Caco-2 (cell line): ENCODE measurements around the gene ENPP3. TPM values are rescaled to one million over a fixed set of nuclear protein-coding genes. Genes with fewer than 3 reads are reported as not detected.

ENCODE experiments used
- BruUV-seq: library from RNA; stranded (reverse); fragments of 400-500 nt; replicated peaks from 2 replicates; lab custom pipeline; 2021; lab: Mats Ljungman, UMichigan
- CTCF ChIA-PET: fragments of 300-600 bp; sonication (Branson Sonifier 250); formaldehyde crosslinking; loops from one replicate; lab custom pipeline; 2022; ENCODE audit warnings: antibody characterized with exemption; lab: Charles Lee
- POLR2A ChIA-PET: fragments of 300-600 bp; sonication (Branson Sonifier 250); formaldehyde crosslinking; loops from one replicate; lab custom pipeline; 2022; ENCODE audit warnings: antibody characterized with exemption; lab: Charles Lee
- DNase-seq, 2 experiments: peaks; one replicate each; pipeline versions ENCODE4 v3.0.0 to v3.0.0-alpha.2; 2020 to 2022
- H3K27me3 ChIP-seq: replicated peaks from 2 replicates; pipeline ENCODE4 v1.6.0; 2011; ENCODE audit warnings: low read length; ENCODE audit not compliant: control insufficient read depth, insufficient read depth
- H3K36me3 ChIP-seq: 2 replicates; pipeline ENCODE4 v1.5.1; 2011; ENCODE audit warnings: low read length; ENCODE audit not compliant: control insufficient read depth, insufficient read depth
- H3K4me1 ChIP-seq: fragments of 250-450 bp; sonication (Bioruptor Pico); 2 replicates; pipeline ENCODE4 v1.5.1; 2020; ENCODE audit warnings: mild to moderate bottlenecking
- H3K4me3 ChIP-seq: 2 replicates; pipeline ENCODE4 v1.5.1; 2011; ENCODE audit warnings: low read depth, mild to moderate bottlenecking, control low read depth, low read length
- H3K9me3 ChIP-seq: fragments of 250-450 bp; sonication (Bioruptor Pico); 2 replicates; pipeline ENCODE4 v1.5.1; 2020; ENCODE audit warnings: mild to moderate bottlenecking, moderate library complexity
- H3K27ac Mint-ChIP-seq: one replicate; pipeline ENCODE4 v1.8.0; 2022; ENCODE audit warnings: mixed read lengths; ENCODE audit not compliant: unreplicated experiment
- H3K27me3 Mint-ChIP-seq: one replicate; pipeline ENCODE4 v1.8.0; 2022; ENCODE audit warnings: mixed read lengths; ENCODE audit not compliant: insufficient read depth, unreplicated experiment
- H3K36me3 Mint-ChIP-seq: one replicate; pipeline ENCODE4 v1.8.0; 2022; ENCODE audit warnings: mild to moderate bottlenecking, mixed read lengths; ENCODE audit not compliant: insufficient read depth, unreplicated experiment
- H3K4me1 Mint-ChIP-seq: one replicate; pipeline ENCODE4 v1.8.0; 2022; ENCODE audit warnings: low read depth, mixed read lengths; ENCODE audit not compliant: unreplicated experiment
- H3K4me3 Mint-ChIP-seq: one replicate; pipeline ENCODE4 v1.8.0; 2022; ENCODE audit warnings: mild to moderate bottlenecking, moderate library complexity, mixed read lengths; ENCODE audit not compliant: unreplicated experiment
- H3K9me3 Mint-ChIP-seq: one replicate; pipeline ENCODE4 v1.8.0; 2022; ENCODE audit warnings: mixed read lengths; ENCODE audit not compliant: unreplicated experiment
- intact Hi-C: fragments of 100-400 bp; cut with micrococcal nuclease; formaldehyde crosslinking; loops from one replicate; pipeline ENCODE4 v1.10.0; 2022; ENCODE audit not compliant: unreplicated experiment
- total RNA-seq: library from RNA; stranded (reverse); gene quantifications from 2 replicates; pipeline ENCODE4 v1.2.3, GENCODE V29; 2022
- TF ChIP-seq, protein P1 (sequence below), 2 experiments: fragments of 200-600 bp in 1 of 2; IDR thresholded peaks; 1 replicate in 1 of 2; 2 replicates in 1 of 2; pipeline versions ENCODE4 v1.5.1 to v1.8.0; 2011 to 2022; ENCODE audit warnings: antibody characterized with exemption in 1 of 2, control low read depth in 1 of 2, inconsistent platforms in 1 of 2, low read depth in 1 of 2, low read length in 1 of 2, mild to moderate bottlenecking in 1 of 2, moderate library complexity in 1 of 2; ENCODE audit not compliant: insufficient read depth in 1 of 2, severe bottlenecking in 1 of 2, unreplicated experiment in 1 of 2

The ENPP3 gene
- total RNA-seq, 1 experiment from 2014 or later, result not detected

DNA sequence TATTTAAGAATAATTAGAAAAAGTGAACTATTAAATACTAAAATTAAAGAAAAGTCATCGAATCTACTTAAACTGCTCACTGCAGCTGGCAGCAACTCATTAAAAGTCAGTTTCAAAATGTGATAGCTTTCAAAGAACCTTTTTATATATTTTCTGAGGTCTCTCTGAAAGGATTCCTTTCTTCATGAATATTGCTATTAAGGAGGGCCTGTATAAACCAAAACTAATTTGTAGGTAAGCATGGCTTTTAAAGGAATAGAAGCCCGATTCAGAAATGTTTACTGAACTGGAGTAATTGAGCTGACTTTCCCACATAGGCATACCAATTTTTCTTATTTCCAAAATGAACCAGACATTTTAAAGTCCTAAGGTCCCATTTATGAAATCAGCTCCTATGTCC is 129.5 kb downstream of the ENPP3 start:
- Mint-ChIP-seq H3K4me3 (no peak overlapping the region), H3K9me3 (no peaks in the 10 kb centered on the region), H3K36me3 (no peaks in the 10 kb centered on the region), H3K4me1 (no peaks in the 10 kb centered on the region), H3K27me3 (peaks cover 3% of the 10 kb centered on the region), H3K27ac (no peak overlapping the region)
- TF ChIP-seq, protein P1, sequence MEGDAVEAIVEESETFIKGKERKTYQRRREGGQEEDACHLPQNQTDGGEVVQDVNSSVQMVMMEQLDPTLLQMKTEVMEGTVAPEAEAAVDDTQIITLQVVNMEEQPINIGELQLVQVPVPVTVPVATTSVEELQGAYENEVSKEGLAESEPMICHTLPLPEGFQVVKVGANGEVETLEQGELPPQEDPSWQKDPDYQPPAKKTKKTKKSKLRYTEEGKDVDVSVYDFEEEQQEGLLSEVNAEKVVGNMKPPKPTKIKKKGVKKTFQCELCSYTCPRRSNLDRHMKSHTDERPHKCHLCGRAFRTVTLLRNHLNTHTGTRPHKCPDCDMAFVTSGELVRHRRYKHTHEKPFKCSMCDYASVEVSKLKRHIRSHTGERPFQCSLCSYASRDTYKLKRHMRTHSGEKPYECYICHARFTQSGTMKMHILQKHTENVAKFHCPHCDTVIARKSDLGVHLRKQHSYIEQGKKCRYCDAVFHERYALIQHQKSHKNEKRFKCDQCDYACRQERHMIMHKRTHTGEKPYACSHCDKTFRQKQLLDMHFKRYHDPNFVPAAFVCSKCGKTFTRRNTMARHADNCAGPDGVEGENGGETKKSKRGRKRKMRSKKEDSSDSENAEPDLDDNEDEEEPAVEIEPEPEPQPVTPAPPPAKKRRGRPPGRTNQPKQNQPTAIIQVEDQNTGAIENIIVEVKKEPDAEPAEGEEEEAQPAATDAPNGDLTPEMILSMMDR (IDR thresholded peaks at IDR 0.05; ENCODE audit: insufficient read depth in 1 of 2, low read depth in 1 of 2, low read length in 1 of 2, severe bottlenecking in 1 of 2, unreplicated experiment in 1 of 2), result no peak
- DNase-seq, result no peak
- CTCF ChIA-PET, result no interaction called here
- POLR2A ChIA-PET, result no interaction called here
- no peak overlapping the region for H3K4me3 ChIP-seq
- no peaks in the 10 kb centered on the region for H3K27me3 ChIP-seq
- intact Hi-C loops, result no loop called here
- BruUV-seq, result no TSS peak
- H3K4me1 ChIP-seq, result no peaks in the 10 kb centered on the region
- no peaks in the 10 kb centered on the region for H3K9me3 ChIP-seq
- H3K36me3 ChIP-seq, result no peaks in the 10 kb centered on the region

GRCh38 chr6:131768964-131769363 is 131.9 kb downstream of the ENPP3 start:
- Mint-ChIP-seq H3K9me3 (no peaks in the 10 kb centered on the region), H3K27me3 (peaks cover 3% of the 10 kb centered on the region), H3K36me3 (no peaks in the 10 kb centered on the region), H3K4me1 (no peaks in the 10 kb centered on the region), H3K4me3 (no peak overlapping the region), H3K27ac (no peak overlapping the region)
- H3K9me3 ChIP-seq, result no peaks in the 10 kb centered on the region
- no peaks in the 10 kb centered on the region for H3K36me3 ChIP-seq
- intact Hi-C loops, result no loop called here
- H3K27me3 ChIP-seq, result no peaks in the 10 kb centered on the region
- no peaks in the 10 kb centered on the region for H3K4me1 ChIP-seq
- CTCF ChIA-PET, result no interaction called here
- no peak for DNase-seq
- H3K4me3 ChIP-seq, result no peak overlapping the region
- TF ChIP-seq, protein P1 (IDR thresholded peaks at IDR 0.05; ENCODE audit: insufficient read depth in 1 of 2, low read depth in 1 of 2, low read length in 1 of 2, severe bottlenecking in 1 of 2, unreplicated experiment in 1 of 2), result no peak
- POLR2A ChIA-PET, result no interaction called here
- no TSS peak for BruUV-seq

GRCh38 chr6:131769385-131770141 is 132.5 kb downstream of the ENPP3 start:
- DNase-seq, result no peak
- H3K4me1 Mint-ChIP-seq, result no peaks in the 10 kb centered on the region
- H3K9me3 Mint-ChIP-seq, result no peaks in the 10 kb centered on the region
- no peaks in the 10 kb centered on the region for H3K36me3 Mint-ChIP-seq
- Histone ChIP-seq H3K4me3 (no peak overlapping the region), H3K9me3 (no peaks in the 10 kb centered on the region), H3K27me3 (no peaks in the 10 kb centered on the region), H3K4me1 (no peaks in the 10 kb centered on the region), H3K36me3 (no peaks in the 10 kb centered on the region)
- BruUV-seq, result no TSS peak
- TF ChIP-seq, protein P1 (IDR thresholded peaks at IDR 0.05; ENCODE audit: insufficient read depth in 1 of 2, low read depth in 1 of 2, low read length in 1 of 2, severe bottlenecking in 1 of 2, unreplicated experiment in 1 of 2), result no peak
- H3K4me3 Mint-ChIP-seq, result no peak overlapping the region
- intact Hi-C loops, result no loop called here
- no peak overlapping the region for H3K27ac Mint-ChIP-seq
- ChIA-PET CTCF (no interaction called here), POLR2A (no interaction called here)
- peaks cover 3% of the 10 kb centered on the region for H3K27me3 Mint-ChIP-seq
